Measurements from ENCODE around the gene FAM117B. TPM values are rescaled to one million over a fixed set of nuclear protein-coding genes. Genes with fewer than 3 reads are reported as not detected.

FAM117B gene
- total RNA-seq, 1 donor from 2014 or later, result 28.5 TPM

- Mint-ChIP-seq H3K27ac (no peak overlapping the region), H3K9me3 (ENCODE audit: low read depth) (no peaks in the 10 kb centered on the region), H3K4me3 (ENCODE audit: low read depth) (no peak overlapping the region), H3K27me3 (no peaks in the 10 kb centered on the region), H3K4me1 (ENCODE audit: low read depth) (no peaks in the 10 kb centered on the region), H3K36me3 (ENCODE audit: insufficient read depth) (peaks cover 27% of the 10 kb centered on the region)
- no peak for TF ChIP-seq CTCF (IDR thresholded peaks at IDR 0.05; ENCODE audit: unreplicated experiment)
- DNase-seq (ENCODE audit: low spot score, unreplicated experiment), result no peak
Observed at GRCh38 chr2:202771336-202771735, 136.6 kb downstream of the FAM117B start.

GRCh38 chr2:202771741-202772460 is 137.1 kb downstream of the FAM117B start:
- no peak for DNase-seq (ENCODE audit: low spot score, unreplicated experiment)
- TF ChIP-seq CTCF (IDR thresholded peaks at IDR 0.05; ENCODE audit: unreplicated experiment), result no peak
- Mint-ChIP-seq H3K36me3 (ENCODE audit: insufficient read depth) (peaks cover 27% of the 10 kb centered on the region), H3K27ac (no peak overlapping the region), H3K9me3 (ENCODE audit: low read depth) (no peaks in the 10 kb centered on the region), H3K4me3 (ENCODE audit: low read depth) (no peak overlapping the region), H3K4me1 (ENCODE audit: low read depth) (no peaks in the 10 kb centered on the region), H3K27me3 (no peaks in the 10 kb centered on the region)

- H3K9me3 Mint-ChIP-seq (ENCODE audit: low read depth), result no peaks in the 10 kb centered on the region
- peaks cover 33% of the 10 kb centered on the region for H3K36me3 Mint-ChIP-seq (ENCODE audit: insufficient read depth)
- no peaks in the 10 kb centered on the region for H3K4me1 Mint-ChIP-seq (ENCODE audit: low read depth)
- H3K27me3 Mint-ChIP-seq, result no peaks in the 10 kb centered on the region
- DNase-seq (ENCODE audit: low spot score, unreplicated experiment), result no peak
- H3K4me3 Mint-ChIP-seq (ENCODE audit: low read depth), result no peak overlapping the region
- no peak for TF ChIP-seq CTCF (IDR thresholded peaks at IDR 0.05; ENCODE audit: unreplicated experiment)
- H3K27ac Mint-ChIP-seq, result no peak overlapping the region
Observed at GRCh38 chr2:202773301-202773973, 138.7 kb downstream of the FAM117B start.

GRCh38 chr2:202774104-202774503 is 139.3 kb downstream of the FAM117B start:
- H3K4me3 Mint-ChIP-seq (ENCODE audit: low read depth), result no peak overlapping the region
- H3K36me3 Mint-ChIP-seq (ENCODE audit: insufficient read depth), result peaks cover 36% of the 10 kb centered on the region
- no peak for DNase-seq (ENCODE audit: low spot score, unreplicated experiment)
- no peaks in the 10 kb centered on the region for H3K9me3 Mint-ChIP-seq (ENCODE audit: low read depth)
- no peak for TF ChIP-seq CTCF (IDR thresholded peaks at IDR 0.05; ENCODE audit: unreplicated experiment)
- H3K27ac Mint-ChIP-seq, result no peak overlapping the region
- no peaks in the 10 kb centered on the region for H3K4me1 Mint-ChIP-seq (ENCODE audit: low read depth)
- H3K27me3 Mint-ChIP-seq, result no peaks in the 10 kb centered on the region

- Mint-ChIP-seq H3K27ac (no peak overlapping the region), H3K4me3 (ENCODE audit: low read depth) (no peak overlapping the region), H3K36me3 (ENCODE audit: insufficient read depth) (peaks cover 48% of the 10 kb centered on the region)
Observed at GRCh38 chr2:202778217-202778616, 143.4 kb downstream of the FAM117B start.

More at GRCh38 chr2:202778217-202778616, 143.4 kb downstream of the FAM117B start:
- no peak for TF ChIP-seq CTCF (IDR thresholded peaks at IDR 0.05; ENCODE audit: unreplicated experiment)
- Mint-ChIP-seq H3K27me3 (no peaks in the 10 kb centered on the region), H3K4me1 (ENCODE audit: low read depth) (no peaks in the 10 kb centered on the region), H3K9me3 (ENCODE audit: low read depth) (no peaks in the 10 kb centered on the region)
- DNase-seq (ENCODE audit: low spot score, unreplicated experiment), result no peak
